ENCODE data around the gene BAHD1.

The BAHD1 gene

DNA sequence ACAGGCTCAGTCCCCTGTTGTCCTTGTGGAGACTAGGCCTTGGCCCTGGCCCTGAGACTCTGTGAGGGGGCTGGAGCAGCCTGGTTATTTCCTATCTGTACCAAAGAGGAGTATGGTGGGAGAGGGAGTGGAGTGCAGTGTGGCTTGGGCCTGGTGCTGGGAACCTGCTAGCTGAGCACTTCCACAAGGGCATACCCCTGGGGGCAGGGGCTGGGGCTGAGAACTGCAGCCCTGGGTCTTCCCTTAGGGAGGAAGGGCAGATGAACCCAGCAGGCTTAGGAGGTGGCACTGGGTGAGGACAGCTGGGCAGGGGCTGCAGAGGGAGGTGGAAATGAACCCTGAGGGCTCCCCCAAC is 26.5 kb downstream of the BAHD1 start:
- DNase-seq (ENCODE audit: low spot score): no peak

DNA sequence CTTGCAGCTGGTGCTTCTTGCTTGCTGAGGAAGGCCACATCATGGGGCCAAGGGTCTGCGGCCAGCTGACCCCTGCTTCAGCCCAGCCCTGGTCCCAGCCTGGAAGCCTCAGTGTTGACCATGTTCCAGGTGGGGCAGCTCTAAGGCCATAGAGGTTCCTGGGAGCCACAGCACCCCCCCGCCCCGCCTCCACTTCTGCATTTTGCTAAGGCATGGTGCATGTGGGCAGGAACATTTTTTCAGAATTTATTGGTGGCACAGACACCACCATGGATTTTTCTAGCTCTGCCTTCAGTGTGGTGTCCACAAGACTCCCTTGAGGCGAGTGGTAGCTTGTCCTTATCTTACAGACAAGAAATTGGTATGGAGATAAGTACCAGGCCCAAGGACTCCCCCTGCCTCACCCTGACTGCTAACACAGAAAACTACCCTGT is 28.2 kb downstream of the BAHD1 start:
- no peak for DNase-seq (ENCODE audit: low spot score)

DNA sequence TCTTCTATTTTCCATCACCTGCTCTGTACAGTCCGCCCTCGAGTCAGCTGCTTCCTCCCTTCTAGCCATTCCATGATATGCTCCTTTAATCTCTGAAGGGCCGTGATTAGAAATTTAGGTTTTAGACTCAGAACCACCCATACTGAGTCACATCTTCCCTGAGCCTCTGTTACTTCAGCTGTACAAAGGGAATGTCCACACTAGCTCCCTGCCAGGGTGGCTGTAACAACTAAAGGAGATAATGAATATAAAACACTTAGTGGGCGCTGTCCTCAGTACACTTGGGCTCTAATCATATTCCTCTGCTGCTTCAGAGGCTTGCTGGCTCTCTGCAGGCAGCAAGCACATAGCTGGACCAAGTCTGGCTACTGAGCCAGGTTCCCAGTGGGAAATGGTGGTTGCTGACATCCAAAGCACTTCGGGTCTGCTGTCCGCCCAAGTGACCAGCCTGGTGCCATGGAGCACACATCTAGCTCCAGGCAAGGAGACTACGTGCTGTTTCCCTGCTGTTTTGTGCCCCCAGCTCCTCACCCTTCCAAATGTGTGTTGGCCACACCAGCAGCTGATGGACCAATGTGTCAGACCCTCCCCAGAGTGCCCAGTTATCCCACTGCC is 29.1 kb downstream of the BAHD1 start:
- no peak for DNase-seq (ENCODE audit: low spot score)

DNA sequence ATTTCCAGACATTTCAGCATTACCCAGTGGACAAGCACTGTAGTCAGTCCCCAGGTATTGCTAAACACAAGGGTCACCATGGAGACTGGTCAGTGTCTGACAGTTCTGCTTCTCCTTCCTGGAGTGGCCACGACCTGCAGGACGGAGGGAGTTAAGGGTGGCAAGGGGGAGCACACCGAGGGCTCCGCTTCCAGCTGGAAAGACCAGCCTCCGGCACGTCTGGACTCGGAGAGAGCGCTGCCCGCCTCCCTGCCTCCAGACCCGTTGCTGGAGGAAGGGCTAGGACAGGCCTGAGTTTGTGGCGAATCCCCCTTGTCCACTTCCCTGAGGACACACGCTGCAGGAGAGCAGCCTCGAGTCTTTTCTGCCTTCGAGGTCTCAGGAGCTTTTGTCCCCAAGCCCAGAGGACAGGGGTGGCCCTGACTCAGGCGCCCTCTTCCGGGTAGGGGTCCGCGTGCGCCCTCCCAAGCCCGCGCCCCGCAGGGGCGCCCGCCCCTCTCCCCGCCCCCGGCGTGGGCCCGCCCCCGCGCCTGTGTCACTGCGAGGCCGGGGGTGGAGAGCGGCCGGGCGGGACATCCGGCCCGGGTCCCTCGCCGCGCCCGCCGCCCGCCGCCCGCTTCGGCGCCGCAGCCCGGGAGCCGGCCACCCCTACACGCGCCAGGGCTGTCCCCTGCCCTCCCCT is 29.8 kb downstream of the BAHD1 start, which contains the start of gene CHST14:
CHST14 (plus strand) TSS at position 562 of the 682 bp plus-strand sequence. CDS start 230 bp downstream, outside the sequence.
- DNase-seq (ENCODE audit: low spot score): peak; percentile 50

DNA sequence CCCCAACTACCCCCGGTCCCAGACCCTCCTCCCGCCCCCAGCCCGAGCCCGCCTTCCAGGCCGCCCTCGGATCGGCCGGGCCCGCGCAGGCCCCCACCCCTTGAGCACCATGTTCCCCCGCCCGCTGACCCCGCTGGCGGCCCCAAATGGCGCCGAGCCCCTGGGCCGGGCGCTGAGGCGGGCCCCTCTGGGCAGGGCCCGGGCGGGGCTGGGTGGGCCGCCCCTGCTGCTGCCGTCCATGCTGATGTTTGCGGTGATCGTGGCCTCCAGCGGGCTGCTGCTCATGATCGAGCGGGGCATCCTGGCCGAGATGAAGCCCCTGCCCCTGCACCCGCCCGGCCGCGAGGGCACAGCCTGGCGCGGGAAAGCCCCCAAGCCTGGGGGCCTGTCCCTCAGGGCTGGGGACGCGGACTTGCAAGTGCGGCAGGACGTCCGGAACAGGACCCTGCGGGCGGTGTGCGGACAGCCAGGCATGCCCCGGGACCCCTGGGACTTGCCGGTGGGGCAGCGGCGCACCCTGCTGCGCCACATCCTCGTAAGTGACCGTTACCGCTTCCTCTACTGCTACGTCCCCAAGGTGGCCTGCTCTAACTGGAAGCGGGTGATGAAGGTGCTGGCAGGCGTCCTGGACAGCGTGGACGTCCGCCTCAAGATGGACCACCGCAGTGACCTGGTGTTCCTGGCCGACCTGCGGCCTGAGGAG is 30.5 kb downstream of the BAHD1 start:
- DNase-seq (ENCODE audit: low spot score): peak; percentile 7

DNA sequence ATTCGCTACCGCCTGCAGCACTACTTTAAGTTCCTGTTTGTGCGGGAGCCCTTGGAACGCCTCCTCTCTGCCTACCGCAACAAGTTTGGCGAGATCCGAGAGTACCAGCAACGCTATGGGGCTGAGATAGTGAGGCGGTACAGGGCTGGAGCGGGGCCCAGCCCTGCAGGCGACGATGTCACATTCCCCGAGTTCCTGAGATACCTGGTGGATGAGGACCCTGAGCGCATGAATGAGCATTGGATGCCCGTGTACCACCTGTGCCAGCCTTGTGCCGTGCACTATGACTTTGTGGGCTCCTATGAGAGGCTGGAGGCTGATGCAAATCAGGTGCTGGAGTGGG is 31.0 kb downstream of the BAHD1 start:
- DNase-seq (ENCODE audit: low spot score): no peak

DNA sequence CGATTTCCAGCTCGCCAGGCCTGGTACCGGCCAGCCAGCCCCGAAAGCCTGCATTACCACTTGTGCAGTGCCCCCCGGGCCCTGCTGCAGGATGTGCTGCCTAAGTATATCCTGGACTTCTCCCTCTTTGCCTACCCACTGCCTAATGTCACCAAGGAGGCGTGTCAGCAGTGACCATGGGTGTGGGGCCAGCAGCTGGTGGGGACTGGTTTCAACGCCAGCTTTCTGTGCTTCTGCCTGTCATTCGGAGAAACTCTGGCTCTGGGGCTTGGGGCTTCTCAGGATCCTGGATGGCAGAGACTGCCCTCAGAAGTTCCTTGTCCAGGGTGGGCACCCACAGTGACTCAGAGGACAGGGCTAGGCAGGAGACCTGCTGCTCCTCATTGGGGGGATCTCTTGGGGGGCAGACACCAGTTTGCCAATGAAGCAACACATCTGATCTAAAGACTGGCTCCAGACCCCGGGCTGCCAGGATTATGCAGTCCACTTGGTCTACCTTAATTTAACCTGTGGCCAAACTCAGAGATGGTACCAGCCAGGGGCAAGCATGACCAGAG is 31.5 kb downstream of the BAHD1 start:
- DNase-seq (ENCODE audit: low spot score): no peak

DNA sequence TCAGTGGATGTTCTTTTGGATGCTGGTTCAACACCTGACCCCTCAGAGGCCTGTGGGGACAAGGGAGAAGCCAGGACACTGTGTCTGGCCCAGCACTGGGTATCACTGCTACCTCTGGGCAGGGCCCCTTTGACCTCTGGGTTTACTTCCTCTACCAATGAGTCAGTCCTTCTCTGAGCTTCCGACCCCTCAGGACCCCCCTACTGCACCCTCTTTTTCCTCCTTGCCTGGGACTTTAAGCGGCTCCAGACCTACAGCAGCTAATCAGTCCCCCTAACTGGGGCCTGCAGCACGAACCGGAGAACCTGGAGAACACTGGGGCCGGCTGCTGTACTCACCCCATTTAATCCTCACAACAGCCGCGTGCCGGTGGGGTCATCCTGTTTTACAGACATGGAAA is 33.8 kb downstream of the BAHD1 start:
- no peak for DNase-seq (ENCODE audit: low spot score)

DNA sequence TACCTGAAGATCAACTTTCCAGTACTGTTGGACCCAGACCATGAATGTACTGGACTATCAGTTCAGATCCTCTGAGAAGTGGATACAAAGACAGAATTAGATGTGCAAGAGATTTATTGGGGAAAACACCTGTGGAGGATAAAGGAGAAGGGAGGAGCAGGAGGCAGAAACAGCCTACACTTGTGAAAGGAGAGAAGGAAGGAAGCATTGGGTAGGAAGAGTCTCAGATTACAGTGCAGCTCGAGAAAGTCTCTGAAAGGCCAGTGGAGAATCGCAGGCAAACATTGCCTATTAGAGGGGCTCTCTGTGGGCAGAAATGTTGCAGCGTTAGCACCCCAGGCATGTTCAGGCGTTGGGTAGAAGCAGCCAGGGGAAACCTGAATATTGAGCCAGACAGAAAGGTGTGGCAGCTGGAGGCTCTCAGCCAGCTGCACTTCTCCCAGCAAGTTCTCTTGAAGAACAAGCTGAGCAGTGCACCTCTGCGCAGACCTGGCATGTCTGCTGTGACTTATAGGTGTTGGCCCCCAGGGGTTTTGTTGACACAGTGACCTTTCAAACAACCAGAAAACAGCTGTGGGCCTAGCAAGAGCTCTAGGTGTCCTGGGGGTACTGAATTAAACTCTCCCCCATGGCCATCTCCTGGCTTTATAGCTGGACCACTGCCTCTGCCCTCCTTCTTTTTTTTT is 37.0 kb downstream of the BAHD1 start:
- DNase-seq (ENCODE audit: low spot score): no peak

DNA sequence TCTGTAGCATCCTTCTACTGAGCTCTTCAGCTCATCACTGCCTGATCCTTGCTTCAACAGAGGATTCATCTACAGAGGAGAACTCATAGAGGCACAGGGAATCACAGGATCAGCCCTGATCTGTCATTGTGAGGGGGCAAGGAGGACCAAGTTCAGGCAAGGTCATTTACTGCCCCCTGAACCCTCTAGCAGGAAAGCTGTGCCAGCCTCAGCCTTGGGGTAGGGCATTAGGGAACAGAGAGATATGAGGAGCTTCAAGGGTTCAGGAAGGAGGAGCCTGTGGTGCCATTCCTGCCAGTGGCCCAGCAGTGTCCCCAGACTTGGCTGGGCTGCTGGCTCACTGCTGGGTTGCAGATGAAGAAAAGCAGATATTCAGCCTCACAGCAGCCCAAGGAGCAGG is 38.3 kb downstream of the BAHD1 start:
- no peak for DNase-seq (ENCODE audit: low spot score)

DNA sequence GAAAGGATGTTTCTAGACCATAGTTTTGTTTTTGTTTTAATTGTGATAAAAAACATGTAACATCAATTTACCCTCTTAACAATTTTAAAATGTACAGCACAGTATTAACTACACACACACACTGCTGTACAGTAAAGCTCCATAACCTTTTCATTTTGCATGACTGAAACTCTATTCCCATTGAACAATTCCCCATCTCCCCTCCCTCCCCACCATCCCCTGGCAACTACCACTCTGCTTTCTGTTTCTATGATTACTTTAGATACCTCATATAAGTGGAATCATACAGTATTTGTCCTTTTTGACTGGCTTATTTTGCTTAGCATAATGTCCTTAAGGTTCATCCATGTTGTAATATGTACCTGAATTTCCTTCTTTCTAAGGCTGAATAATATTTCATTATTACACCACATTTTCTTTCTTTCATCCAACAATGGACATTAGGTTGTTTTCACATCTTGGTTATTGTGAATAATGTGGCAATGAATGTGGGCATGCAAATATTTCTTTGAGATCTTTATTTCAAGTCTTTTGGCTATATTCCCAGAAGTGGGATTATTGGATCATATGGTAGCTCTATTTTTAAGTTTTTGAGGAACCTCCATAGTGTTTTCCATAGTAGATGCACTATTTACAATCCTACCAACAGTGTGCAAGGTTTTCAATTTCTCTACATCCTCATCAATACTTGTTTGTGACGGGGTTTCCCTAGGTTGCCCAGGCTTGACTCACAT is 40.8 kb downstream of the BAHD1 start:
- no peak for DNase-seq (ENCODE audit: low spot score)

DNA sequence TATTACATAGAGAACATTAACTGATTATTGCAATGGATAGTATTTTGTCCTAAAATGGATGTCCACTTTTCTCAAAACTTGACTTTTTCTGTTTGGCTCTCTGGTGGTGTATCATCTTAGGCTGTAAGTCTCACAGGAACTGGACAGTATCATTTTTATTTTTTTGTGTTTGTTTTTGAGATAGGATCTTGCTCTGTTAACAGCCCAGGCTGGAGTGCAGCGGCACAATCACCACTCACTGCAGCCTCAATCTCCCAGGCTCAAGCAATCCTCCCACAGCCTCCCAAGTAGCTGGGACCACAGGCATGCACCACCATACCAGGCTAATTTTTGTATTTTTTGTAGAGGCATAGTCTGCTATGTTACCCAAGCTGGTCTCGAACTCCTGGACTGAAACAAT is 43.2 kb downstream of the BAHD1 start:
- no peak for DNase-seq (ENCODE audit: low spot score)

DNA sequence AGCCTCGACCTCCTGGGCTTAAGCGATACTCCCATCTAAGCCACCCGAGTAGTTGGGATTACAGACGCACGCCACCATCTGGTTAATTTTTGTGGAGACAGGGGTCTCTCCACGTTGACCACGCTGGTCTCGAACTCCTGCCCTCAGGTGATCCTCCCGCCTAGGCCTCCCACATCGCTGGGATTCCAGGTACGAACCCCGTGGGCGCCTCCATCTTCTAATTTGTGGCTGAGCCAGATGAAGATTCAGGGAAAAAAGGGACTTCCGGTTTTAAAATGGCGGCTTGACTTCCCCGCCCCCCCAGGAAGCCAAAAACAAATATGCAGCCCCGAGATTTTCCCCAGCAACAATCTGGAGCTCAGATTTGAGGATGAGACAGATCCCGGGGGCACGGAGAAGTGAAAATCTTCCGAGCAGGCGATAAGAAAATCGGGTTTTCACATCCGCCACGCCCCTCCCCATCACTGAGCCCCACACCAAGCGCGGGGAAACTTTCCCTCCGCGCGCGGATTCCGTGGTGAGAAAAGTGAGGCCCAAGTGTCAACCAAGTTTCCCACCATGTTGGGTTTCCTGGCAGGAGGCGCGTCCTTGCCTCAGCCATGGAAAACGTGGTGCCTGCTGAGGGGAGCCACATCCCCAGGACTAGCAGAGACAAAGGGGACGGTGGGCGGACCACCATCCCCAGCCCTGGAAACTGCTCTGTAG is 45.5 kb downstream of the BAHD1 start:
- no peak for DNase-seq (ENCODE audit: low spot score)

DNA sequence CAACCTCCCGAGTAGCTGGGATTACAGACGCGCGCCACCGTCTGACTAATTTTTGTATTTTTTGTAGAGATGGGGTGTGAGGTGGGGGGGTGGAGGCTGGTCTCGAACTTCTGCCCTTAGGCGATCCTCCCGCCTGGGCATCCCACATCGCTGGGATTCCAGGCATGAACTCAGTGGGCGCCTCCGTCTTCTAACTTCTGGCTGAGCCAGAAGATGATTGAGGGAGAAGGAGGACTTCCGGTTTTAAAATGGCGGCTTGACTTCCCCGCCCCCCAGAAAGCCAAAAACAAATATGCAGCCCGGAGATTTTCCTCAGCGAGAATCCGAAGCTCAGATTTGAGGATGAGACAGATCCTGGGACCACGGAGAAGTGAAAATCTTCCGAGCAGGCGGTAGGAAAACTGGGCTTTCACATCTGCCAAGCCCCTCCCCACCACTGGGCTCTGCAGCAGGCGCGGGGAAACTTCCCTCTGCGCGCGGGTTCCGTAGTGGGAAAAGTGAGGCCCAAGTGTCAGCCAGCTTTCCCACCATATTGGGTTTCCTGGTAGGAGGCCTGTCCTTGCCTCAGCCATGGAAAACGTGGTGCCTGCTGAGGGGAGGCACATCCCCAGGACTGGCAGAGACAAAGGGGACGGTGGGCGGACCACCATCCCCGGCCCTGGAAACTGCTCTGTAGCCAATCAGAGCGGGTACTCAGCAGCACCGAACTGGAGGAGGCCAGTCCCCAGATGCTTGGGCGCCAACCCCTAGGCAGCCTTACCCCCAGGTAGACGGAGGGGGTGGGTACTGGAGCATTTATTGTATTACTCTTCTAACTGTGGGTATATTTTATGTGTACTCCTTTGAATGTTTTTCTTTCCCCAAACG is 47.3 kb downstream of the BAHD1 start:
- DNase-seq (ENCODE audit: low spot score): no peak

DNA sequence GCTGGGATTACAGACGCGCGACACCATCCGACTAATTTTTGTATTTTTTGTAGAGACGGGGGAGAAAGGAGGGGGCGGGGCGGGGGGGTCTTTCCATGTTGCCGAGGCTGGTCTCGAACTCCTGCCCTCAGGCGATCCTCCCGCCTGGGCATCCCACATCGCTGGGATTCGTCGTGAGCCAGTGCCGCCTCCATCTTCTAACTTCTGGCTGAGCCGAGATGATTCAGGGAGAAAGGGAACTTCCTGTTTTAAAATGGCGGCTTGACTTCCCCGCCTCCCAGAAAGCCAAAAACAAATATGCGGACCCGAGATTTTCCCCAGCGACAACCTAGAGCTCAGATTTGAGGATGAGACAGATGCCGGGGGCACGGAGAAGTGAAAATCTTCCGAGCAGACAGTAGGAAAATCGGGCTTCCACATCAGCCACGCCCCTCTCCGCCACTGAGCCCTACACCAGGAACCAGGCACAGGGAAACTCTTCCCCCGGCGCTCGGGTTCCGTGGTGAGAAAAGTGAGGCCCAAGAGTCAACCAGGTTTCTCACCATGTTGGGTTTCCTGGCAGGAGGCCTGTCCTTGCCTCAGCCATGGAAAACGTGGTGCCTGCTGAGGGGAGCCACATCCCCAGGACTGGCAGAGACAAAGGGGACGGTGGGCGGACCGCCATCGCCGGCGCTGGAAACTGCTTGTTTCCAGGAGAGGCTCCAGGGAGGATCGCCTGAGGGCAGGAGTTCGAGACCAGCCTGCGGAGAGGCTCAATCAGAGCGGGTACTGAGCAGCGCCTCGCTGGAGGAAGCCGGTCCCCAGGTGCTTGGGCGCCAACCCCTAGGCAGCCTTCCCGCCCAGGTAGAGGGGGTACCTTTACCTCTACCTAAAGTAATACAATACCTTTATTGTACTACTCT is 48.8 kb downstream of the BAHD1 start:
- no peak for DNase-seq (ENCODE audit: low spot score)

DNA sequence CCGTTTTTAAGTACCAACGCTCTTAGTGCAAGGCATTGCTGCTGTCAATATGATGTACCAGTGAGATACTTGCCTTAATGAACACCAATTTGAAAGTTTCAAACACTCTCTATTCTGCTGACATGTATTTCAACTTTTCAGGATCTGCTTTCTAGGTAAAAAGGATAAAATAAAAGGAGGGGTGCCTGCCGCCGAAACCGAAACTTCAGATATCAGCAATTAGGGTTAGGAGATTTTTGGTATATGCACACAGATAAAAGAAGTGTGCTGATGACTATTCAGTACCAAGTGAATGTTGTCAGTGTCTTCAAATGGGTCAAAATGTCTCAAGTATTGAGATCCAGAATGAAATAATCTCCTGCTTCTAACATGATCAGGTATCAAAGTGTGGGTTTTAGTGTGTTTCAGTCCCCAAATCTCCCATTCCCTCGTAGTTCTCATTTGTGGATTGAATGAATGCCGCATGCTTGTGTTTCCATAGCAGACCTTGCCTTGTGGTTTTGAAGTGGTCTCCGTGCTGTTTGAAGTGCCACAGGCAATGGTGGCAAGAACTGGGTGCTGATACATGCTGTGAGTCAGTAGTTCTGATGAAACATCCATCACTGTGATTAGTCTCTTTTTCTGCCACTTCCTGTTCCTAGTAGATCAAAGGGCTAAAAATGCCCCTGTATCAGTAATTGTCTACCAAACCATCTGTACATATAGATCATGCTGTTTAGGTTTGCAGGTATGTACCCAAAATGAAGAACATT is 52.5 kb downstream of the BAHD1 start:
- no peak for DNase-seq (ENCODE audit: low spot score)

DNA sequence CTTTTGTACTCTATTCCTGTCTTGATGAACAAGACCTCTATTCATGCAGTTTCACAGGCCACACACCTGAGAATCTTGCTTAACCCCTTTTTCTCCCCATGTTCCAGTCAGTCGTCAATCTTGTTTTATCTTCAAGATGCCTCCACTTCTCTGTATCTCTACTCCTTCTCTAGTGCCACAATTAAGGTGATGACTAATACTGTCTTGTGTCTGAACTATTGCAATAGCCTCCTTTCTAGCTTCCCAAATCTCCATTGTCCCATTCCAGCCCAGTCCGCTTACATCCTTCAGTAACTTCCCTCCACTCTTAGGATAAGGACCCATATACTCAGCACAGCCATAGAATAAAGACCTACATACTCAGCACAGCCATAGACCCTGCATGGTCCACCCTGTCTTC is 54.8 kb downstream of the BAHD1 start:
- no peak for DNase-seq (ENCODE audit: low spot score)

DNA sequence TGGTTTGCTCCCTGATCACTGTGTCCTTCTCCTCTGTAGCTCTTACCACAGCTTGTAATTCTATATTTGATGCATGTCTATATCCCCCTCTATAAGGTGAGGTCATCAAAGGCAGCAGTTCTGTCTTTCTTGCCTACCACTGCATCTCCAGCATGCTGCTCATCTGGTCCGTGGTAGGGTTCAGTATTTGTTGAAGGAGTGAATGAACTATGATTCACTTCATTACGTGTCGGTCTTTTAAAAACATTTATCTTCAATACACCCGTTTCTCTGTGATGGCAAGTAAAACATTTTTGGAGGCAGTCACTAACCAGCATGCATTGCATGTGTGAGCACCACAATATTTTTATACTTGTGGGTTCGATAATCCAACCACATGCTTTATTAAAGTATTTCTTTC is 57.7 kb downstream of the BAHD1 start:
- DNase-seq (ENCODE audit: low spot score): no peak

Measured in putamen (tissue), 1 donor.